Upper lobe of left lung (tissue), 6 donors: ENCODE results near the gene COL27A1. TPM values are rescaled to one million over a fixed set of nuclear protein-coding genes. Genes with fewer than 3 reads are reported as not detected.
"Not testable (repeated sequence)": the region's sequence is repeated elsewhere in the genome, so short reads cannot be mapped to it uniquely, and the experiment has no call there.

Experiments
- ATAC-seq, 2 donors: fragments of 200-7000 bp; cut with Tn5 transposase; one replicate each; pipeline ENCODE4 v1.9.1; 2022; ENCODE audit warnings: mild to moderate bottlenecking in 2 of 2, moderate library complexity in 2 of 2; ENCODE audit not compliant: low FRiP score in 2 of 2
- DNase-seq, 2 donors: peaks; one replicate each; pipeline ENCODE4 v3.0.0-alpha.2; 2019 to 2020
- H3K27ac ChIP-seq, 4 donors: fragments of 200-600 bp; sonication (generic); one replicate each; pipeline ENCODE4 v1.5.1; 2016 to 2019
- H3K27me3 ChIP-seq, 4 donors: fragments of 200-600 bp; sonication (generic); one replicate each; pipeline ENCODE4 v1.5.1; 2017 to 2019
- H3K36me3 ChIP-seq, 4 donors: fragments of 200-600 bp; sonication (generic); one replicate each; pipeline ENCODE4 v1.5.1; 2016 to 2019
- H3K4me1 ChIP-seq, 4 donors: fragments of 200-600 bp; sonication (generic); one replicate each; pipeline ENCODE4 v1.5.1; 2018 to 2019
- H3K4me3 ChIP-seq, 4 donors: fragments of 200-600 bp; sonication (generic); one replicate each; pipeline ENCODE4 v1.5.1; 2017 to 2019; ENCODE audit warnings: mild to moderate bottlenecking in 2 of 4, moderate library complexity in 1 of 4
- H3K9me3 ChIP-seq, 4 donors: fragments of 200-600 bp; sonication (generic); one replicate each; pipeline ENCODE4 v1.5.1; 2018 to 2019
- CTCF ChIP-seq, 6 experiments: fragments of 450-650 bp in 4 of 6; fragments of 200-600 bp in 2 of 6; sonication (generic) in 2 of 6; IDR thresholded peaks; one replicate each; pipeline ENCODE4 v1.5.1; 2016 to 2019; ENCODE audit warnings: antibody characterized with exemption in 6 of 6
- EP300 ChIP-seq, 4 donors: sonication (generic); formaldehyde crosslinking; IDR thresholded peaks; one replicate each; pipeline ENCODE4 v1.5.1; 2017; ENCODE audit warnings: antibody characterized with exemption in 4 of 4, control low read depth in 2 of 4
- POLR2A ChIP-seq, 4 donors: fragments of 450-650 bp; IDR thresholded peaks; one replicate each; pipeline ENCODE4 v1.5.1; 2016 to 2017; ENCODE audit warnings: antibody characterized with exemption in 4 of 4, mild to moderate bottlenecking in 2 of 4
- POLR2AphosphoS5 ChIP-seq, 2 donors: sonication (generic); formaldehyde crosslinking; IDR thresholded peaks; one replicate each; pipeline ENCODE4 v1.5.1; 2017; ENCODE audit warnings: antibody characterized with exemption in 2 of 2
- WGBS, 2 donors: methylation state at CpG; one replicate each; pipeline ENCODE4 v1.1.5; 2017 to 2018; 5-methylcytosine and 5-hydroxymethylcytosine counted together
- total RNA-seq, 6 donors: library from RNA; depleted of rRNA in 4 of 6; stranded (reverse); fragments of >200 nt in 4 of 6; gene quantifications; one replicate each; pipeline versions ENCODE4 v1.1.0 to v1.2.1, GENCODE V29; 2016 to 2021
- donor health status: DM: no; HTN: no; CAD: no; lungs with moderate emphysema.
- donor health status: DM: no; HTN: yes; CAD: no; lungs with severe emphysema.

COL27A1 gene
- total RNA-seq, 6 donors from 2014 or later: 4.0 to 55.5 (median 9.2) TPM

DNA sequence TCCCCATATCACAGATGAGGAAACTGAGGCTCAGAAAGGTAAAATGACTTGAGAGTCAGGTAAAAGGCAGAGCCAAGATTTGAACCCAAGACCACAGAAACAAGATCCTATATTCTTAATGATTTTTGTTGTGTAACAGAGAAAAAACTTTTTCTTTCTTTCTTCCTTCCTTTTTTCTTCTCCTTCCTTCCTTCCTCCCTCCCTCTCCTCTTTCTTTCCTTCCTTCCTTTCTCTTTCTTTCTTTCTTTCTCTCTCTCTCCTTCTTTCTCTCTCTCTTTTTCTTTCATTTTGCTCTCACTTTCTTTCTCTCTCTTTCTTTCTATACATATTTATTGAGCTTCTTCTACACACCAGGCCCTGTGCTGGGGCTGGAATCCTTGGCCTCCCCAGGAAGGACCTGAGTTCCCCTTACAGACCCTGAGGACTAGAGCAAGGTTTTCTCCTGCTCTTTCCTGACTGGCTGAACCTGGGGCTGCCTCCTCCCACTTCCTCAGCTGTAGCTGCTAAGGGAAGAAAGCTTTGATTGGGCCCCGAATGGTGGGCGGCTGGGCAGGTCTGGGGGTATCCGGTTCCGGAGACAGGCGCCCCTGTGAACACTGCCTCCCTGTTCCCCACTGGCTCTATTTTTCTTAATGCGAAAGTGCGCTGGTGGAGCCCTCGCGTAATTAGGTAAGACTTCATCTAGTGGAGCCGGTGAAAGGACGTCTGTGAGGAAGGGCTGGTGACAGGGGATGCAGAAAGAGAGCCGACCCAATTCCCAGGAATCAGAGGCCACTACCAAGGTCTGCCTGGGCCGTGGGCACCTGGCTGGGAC lies 28.9 kb upstream of the COL27A1 start:
- DNase-seq: no peak
- ATAC-seq: no peak
- Histone ChIP-seq H3K36me3 (no peaks in the 10 kb centered on the region), H3K4me1 (no peaks in the 10 kb centered on the region), H3K4me3 (no peak overlapping the region), H3K27ac (no peak overlapping the region), H3K27me3 (no peaks in the 10 kb centered on the region), H3K9me3 (peaks cover 0 to 10% (median 9%) of the 10 kb centered on the region in 4 donors)
- TF ChIP-seq POLR2AphosphoS5 (IDR thresholded peaks at IDR 0.05) (no peak), POLR2A (IDR thresholded peaks at IDR 0.05) (no peak), CTCF (IDR thresholded peaks at IDR 0.05) (no peak), EP300 (IDR thresholded peaks at IDR 0.05) (no peak)
- 65 to 74% methylated on average over 13 of the region's 13 CpGs for WGBS, 2 donors

DNA sequence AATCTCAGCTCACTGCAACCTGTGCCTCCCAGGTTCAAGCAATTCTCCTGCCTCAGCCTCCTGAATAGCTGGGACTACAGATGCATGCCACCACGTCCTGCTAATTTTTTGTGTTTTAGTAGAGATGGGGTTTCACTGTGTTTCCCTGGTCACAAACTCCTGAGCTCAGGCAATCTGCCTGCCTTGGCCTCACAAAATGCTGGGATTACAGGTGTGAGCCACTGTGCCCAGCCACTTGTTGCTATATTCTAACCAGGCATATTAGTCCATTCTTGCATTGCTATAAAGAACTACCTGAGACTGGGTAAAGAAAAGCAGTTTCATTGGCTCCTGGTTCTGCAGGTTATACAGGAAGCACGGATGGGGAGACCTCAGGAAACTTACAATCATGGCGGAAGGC lies 26.6 kb upstream of the COL27A1 start:
- ATAC-seq, H3K27me3 ChIP-seq, DNase-seq, H3K27ac ChIP-seq, H3K4me3 ChIP-seq, H3K36me3 ChIP-seq, H3K4me1 ChIP-seq: not testable (repeated sequence)
- peaks cover 0 to 10% (median 9%) of the 10 kb centered on the region in 4 donors for H3K9me3 ChIP-seq
- WGBS, 2 donors: 76 to 83% methylated on average over 3 of the region's 3 CpGs

DNA sequence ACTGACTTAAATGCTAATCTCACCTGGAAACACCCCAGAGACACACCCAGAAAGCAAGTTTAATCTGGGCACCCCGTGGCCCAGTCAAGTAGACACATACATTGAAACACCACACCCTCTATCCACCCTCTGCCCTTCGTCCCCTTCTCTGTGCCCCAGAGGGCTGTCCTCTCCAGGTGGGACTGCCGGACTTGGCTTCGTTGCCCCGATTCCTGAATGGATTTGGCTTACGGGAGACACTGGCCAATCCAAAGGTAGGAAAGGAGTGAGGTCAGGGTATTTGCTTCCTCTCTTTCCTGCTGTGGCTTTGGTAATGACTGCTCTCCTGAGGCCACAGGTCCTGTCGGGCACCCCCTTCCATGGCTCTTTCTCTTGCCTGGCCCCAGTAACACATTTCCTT lies 25.2 kb upstream of the COL27A1 start:
- no peak for ATAC-seq
- Histone ChIP-seq H3K4me3 (no peak overlapping the region), H3K9me3 (peaks cover 0 to 10% (median 9%) of the 10 kb centered on the region in 4 donors), H3K27ac (no peak overlapping the region), H3K27me3 (no peaks in the 10 kb centered on the region), H3K36me3 (no peaks in the 10 kb centered on the region), H3K4me1 (no peaks in the 10 kb centered on the region)
- no peak for DNase-seq
- 80 to 83% methylated on average over 6 to 7 of the region's 7 CpGs for WGBS, 2 donors
- TF ChIP-seq POLR2A (IDR thresholded peaks at IDR 0.05): no peak
- no peak for TF ChIP-seq EP300 (IDR thresholded peaks at IDR 0.05)
- TF ChIP-seq POLR2AphosphoS5 (IDR thresholded peaks at IDR 0.05): no peak
- no peak for TF ChIP-seq CTCF (IDR thresholded peaks at IDR 0.05)

GRCh38 chr9:114130624-114131277 lies 24.6 kb upstream of the COL27A1 start:
- H3K36me3 ChIP-seq: no peaks in the 10 kb centered on the region
- H3K27me3 ChIP-seq: no peaks in the 10 kb centered on the region
- no peak for ATAC-seq
- no peak for TF ChIP-seq CTCF (IDR thresholded peaks at IDR 0.05)
- no peak for TF ChIP-seq EP300 (IDR thresholded peaks at IDR 0.05)
- TF ChIP-seq POLR2AphosphoS5 (IDR thresholded peaks at IDR 0.05): no peak
- no peak for TF ChIP-seq POLR2A (IDR thresholded peaks at IDR 0.05)
- H3K4me1 ChIP-seq: no peaks in the 10 kb centered on the region
- no peak for DNase-seq
- no peak overlapping the region for H3K4me3 ChIP-seq
- WGBS, 2 donors: 59 to 79% methylated on average over 4 of the region's 4 CpGs
- H3K9me3 ChIP-seq: peaks cover 0 to 10% (median 9%) of the 10 kb centered on the region in 4 donors
- H3K27ac ChIP-seq: no peak overlapping the region

GRCh38 chr9:114131808-114132549 lies 23.4 kb upstream of the COL27A1 start:
- no peaks in the 10 kb centered on the region for H3K4me1 ChIP-seq
- H3K4me3 ChIP-seq: no peak overlapping the region
- TF ChIP-seq CTCF (IDR thresholded peaks at IDR 0.05) (no peak), POLR2AphosphoS5 (IDR thresholded peaks at IDR 0.05) (no peak), EP300 (IDR thresholded peaks at IDR 0.05) (no peak), POLR2A (IDR thresholded peaks at IDR 0.05) (no peak)
- 77 to 81% methylated on average over 9 to 10 of the region's 10 CpGs for WGBS, 2 donors
- no peaks in the 10 kb centered on the region for H3K27me3 ChIP-seq
- H3K27ac ChIP-seq: no peak overlapping the region
- H3K9me3 ChIP-seq: peaks cover 0 to 10% (median 9%) of the 10 kb centered on the region in 4 donors
- H3K36me3 ChIP-seq: no peaks in the 10 kb centered on the region
- DNase-seq (peak in 1 of 2 donors; percentile 49), ATAC-seq (no peak)
